Neural crest cell (in vitro differentiated cells): ENCODE measurements around the gene ETV4. TPM values are rescaled to one million over a fixed set of nuclear protein-coding genes. Genes with fewer than 3 reads are reported as not detected.

ENCODE experiments used
- DNase-seq: peaks from one replicate; pipeline ENCODE4 v3.0.0; 2021; ENCODE audit warnings: low read depth, mixed read lengths, low spot score
- H3K27ac Mint-ChIP-seq: one replicate; pipeline ENCODE4 v1.8.0; 2021; ENCODE audit warnings: mild to moderate bottlenecking, mixed read lengths; ENCODE audit not compliant: unreplicated experiment
- H3K27me3 Mint-ChIP-seq: 2 replicates; pipeline ENCODE4 v1.8.0; 2021; ENCODE audit warnings: low read depth, mild to moderate bottlenecking, mixed read lengths
- H3K36me3 Mint-ChIP-seq: 2 replicates; pipeline ENCODE4 v1.8.0; 2021; ENCODE audit warnings: low read depth, mild to moderate bottlenecking, mixed read lengths
- H3K4me1 Mint-ChIP-seq: 2 replicates; pipeline ENCODE4 v1.8.0; 2021; ENCODE audit warnings: mixed read lengths
- H3K4me3 Mint-ChIP-seq: one replicate; pipeline ENCODE4 v1.8.0; 2021; ENCODE audit warnings: mild to moderate bottlenecking, mixed read lengths
- H3K9me3 Mint-ChIP-seq: 2 replicates; pipeline ENCODE4 v1.8.0; 2021; ENCODE audit warnings: mixed read lengths
- total RNA-seq: library from RNA; stranded (reverse); gene quantifications from 2 replicates; pipeline ENCODE4 v1.2.1, GENCODE V29; 2021
- TF ChIP-seq, protein P1 (sequence below): fragments of 200-600 bp; sonication (generic); conservative IDR thresholded peaks from 2 replicates; pipeline ENCODE4 v1.5.0; 2021; ENCODE audit warnings: antibody characterized with exemption, mild to moderate bottlenecking

Gene ETV4
- total RNA-seq, 1 donor from 2014 or later, result 59.6 TPM

DNA sequence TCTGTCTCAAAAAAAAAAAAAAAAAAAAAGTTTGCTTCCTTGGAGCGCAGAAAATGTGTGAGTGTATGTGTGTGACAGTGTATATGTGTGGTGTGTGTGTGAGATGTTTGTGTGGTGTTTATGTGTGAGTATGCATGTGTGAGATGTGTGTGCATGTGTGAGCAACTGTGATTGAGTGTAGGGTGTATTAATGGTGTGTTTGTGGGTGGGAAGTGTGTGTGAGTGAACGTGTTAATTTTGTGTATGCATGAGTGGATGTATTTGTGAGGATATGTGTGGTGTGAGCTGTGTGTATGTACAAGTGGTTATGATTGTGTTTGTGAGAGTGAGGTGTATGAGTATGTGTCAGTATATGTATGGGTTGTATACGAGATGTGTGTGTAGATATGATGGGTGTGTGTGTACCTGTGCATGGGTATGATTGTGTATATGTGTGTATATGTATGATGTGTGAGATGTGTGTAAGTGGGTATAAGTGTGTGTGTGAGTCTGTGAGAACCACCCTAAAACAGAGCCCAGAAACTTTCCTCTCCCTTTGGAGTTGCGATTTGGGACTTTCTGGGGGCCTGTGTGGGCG, 22.5 kb upstream of the ETV4 start:
- no peaks in the 10 kb centered on the region for H3K9me3 Mint-ChIP-seq
- peaks cover 2% of the 10 kb centered on the region for H3K27me3 Mint-ChIP-seq
- no peak overlapping the region for H3K4me3 Mint-ChIP-seq
- peaks cover 6% of the 10 kb centered on the region for H3K4me1 Mint-ChIP-seq
- H3K27ac Mint-ChIP-seq, result no peak overlapping the region
- H3K36me3 Mint-ChIP-seq, result no peaks in the 10 kb centered on the region
- TF ChIP-seq, protein P1, sequence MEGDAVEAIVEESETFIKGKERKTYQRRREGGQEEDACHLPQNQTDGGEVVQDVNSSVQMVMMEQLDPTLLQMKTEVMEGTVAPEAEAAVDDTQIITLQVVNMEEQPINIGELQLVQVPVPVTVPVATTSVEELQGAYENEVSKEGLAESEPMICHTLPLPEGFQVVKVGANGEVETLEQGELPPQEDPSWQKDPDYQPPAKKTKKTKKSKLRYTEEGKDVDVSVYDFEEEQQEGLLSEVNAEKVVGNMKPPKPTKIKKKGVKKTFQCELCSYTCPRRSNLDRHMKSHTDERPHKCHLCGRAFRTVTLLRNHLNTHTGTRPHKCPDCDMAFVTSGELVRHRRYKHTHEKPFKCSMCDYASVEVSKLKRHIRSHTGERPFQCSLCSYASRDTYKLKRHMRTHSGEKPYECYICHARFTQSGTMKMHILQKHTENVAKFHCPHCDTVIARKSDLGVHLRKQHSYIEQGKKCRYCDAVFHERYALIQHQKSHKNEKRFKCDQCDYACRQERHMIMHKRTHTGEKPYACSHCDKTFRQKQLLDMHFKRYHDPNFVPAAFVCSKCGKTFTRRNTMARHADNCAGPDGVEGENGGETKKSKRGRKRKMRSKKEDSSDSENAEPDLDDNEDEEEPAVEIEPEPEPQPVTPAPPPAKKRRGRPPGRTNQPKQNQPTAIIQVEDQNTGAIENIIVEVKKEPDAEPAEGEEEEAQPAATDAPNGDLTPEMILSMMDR, result no peak
- no peak for DNase-seq

DNA sequence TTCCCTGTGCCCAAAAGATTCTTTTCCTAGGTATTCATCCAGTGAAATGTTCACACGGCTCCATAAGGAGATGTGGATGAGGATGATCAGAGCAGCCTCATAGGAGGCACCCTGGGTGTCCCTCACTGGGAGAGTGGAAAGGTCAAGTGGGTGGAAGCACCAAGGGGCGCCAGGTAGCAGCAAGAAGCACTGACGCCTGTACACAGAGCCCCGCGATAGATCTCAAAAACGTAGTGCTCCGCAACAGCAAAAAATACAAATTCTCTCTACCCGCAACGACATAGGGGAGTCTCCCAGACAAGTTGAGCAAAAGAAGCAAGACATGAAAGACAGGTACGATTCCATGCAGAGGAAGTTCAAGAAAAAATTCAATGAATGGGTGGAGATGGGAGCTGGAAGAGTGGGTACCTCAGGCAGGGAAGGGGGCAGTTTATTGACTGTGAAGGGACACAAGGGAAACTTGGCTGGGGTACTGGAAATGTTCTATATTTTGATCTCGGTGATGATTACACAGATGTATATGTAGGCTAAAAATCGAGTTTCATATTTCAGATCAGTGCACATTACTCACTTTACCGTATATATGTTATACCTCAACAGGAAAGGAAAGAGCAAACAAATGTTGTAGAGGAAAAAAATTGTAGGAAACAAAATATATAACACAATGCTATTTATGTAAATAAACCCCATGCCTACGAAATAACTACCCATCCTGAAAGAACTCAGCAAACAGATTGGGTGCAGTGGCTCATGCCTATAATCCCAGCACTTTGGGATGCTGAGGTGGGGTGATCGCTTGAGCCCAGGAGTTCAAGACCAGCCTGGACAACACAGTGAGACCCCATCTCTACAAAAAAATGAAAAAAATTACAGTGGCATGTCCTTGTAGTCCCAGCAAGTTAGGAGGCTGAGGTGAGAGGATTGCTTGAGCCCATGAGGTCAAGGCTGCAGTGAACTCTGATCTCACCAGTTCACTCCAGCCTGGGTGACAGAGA, 17.8 kb upstream of the ETV4 start:
- Mint-ChIP-seq H3K4me3 (peak overlapping the region; percentile 66), H3K36me3 (no peaks in the 10 kb centered on the region), H3K4me1 (peaks cover 22% of the 10 kb centered on the region), H3K27ac (no peak overlapping the region), H3K27me3 (peaks cover 5% of the 10 kb centered on the region), H3K9me3 (no peaks in the 10 kb centered on the region)
- TF ChIP-seq, protein P1, result no peak
- DNase-seq, result no peak

DNA sequence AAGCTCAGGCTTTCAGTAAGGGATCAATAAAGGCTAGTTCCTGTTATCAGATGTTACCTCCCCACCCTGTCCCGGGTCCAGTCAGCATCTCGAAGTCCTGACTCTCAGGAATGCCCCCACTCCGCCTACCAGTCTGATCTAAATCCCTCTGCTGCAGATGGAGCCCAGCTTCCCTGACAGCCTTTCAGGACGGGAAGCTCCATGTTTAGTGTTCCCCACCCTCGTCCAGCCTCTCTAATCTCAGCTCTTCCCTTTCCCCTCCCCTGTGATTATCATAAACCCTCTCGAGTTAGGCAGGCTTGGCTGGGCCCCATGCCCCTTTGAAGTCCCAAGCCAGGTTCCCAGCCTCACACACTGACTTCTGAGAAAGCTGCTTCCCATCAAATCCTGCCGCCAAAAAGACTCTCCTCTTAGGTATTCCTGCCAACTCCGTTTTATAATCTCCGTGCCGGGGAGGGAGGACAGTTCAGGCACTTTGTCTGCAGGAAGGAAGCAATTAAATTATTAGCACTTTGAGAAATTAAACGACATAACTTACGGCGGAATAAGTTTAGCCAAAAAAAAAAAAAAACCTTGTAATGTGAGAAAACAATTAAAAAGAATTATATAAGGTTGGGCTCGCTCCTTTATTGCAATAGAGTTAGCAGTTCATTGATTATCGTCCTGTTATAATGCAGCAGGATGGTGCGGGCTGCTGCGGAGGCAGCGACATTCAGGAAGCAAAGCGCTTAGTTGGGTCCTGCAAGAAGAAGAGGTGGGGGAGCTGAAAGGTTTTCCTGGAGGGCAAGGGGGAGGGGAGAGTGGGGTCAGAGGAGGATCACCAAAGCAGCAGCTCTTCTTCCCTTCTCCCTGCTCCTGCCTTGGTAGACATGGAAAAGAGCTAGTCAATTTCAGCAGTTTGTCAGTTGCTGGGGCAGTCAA, 16.8 kb upstream of the ETV4 start:
- TF ChIP-seq, protein P1, result no peak
- H3K36me3 Mint-ChIP-seq, result no peaks in the 10 kb centered on the region
- no peak for DNase-seq
- peaks cover 5% of the 10 kb centered on the region for H3K27me3 Mint-ChIP-seq
- H3K27ac Mint-ChIP-seq, result no peak overlapping the region
- peaks cover 22% of the 10 kb centered on the region for H3K4me1 Mint-ChIP-seq
- peak overlapping the region; percentile 66 for H3K4me3 Mint-ChIP-seq
- no peaks in the 10 kb centered on the region for H3K9me3 Mint-ChIP-seq

DNA sequence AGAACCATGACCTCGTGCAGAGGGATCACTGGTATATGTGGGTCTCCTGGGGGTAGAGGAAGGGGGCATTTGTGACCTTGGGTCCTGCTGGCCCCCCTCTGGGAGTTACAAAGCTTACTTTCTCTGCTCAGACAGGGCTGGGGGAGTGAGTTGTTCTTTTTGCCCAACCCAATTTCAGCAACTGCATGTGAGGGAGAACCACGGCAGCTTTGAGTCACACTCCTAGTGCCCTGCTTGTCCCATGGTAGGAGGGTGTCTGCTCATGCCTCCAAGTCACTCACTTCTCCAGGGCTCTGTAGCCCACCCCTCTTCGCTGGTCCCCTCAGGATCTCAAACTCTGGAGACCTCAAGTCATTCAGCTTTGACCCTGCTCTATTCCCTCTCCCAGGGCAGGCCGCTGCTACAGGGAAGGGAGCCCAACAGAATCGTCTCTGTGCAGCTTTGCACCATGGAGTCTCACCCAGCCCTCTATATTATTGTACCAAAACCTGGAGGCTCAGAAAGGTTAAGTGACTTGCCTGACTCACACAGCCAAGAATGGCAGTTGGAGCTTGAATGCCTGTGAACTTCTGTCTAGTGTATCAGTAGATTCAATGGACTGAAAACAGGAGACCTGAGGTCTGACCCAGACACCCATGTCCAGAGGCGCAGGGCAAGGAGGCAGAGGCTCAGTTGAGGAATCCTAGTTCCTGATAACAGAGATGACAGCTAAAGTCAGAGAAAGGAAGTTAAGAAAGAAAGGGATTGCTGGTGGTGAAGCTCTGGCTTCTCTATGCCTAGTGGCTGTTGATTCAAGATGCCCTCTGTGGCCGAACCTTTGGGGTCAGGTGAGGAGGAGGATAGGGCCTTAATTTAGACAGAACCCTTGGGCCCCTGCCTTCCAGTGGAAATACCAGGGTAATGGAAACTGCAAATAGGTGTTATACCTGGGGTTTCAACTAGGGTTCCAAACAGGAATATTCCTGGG, 14.6 kb upstream of the ETV4 start:
- Mint-ChIP-seq H3K36me3 (no peaks in the 10 kb centered on the region), H3K27me3 (peaks cover 5% of the 10 kb centered on the region), H3K4me1 (peaks cover 28% of the 10 kb centered on the region), H3K4me3 (no peak overlapping the region), H3K27ac (no peak overlapping the region), H3K9me3 (no peaks in the 10 kb centered on the region)
- no peak for DNase-seq
- TF ChIP-seq, protein P1, result no peak
